HT1080 (cell line): ENCODE measurements around the gene STUM. TPM values are rescaled to one million over a fixed set of nuclear protein-coding genes. Genes with fewer than 3 reads are reported as not detected.

Experiments
- DNase-seq: peaks from one replicate; pipeline ENCODE4 v3.0.0-alpha.2; 2015; ENCODE audit warnings: low read depth
- total RNA-seq: library from RNA; depleted of rRNA; stranded (reverse); fragments of >200 nt; shearing (Covaris generic); gene quantifications from 2 replicates; pipeline ENCODE4 v1.2.3, GENCODE V29; 2014

STUM gene
- total RNA-seq, 1 experiment from 2014 or later = not detected

- no peak for DNase-seq
Observed at GRCh38 chr1:226560243-226560642, 11.7 kb downstream of the STUM start.

- no peak for DNase-seq
Observed at GRCh38 chr1:226562989-226563388, 14.4 kb downstream of the STUM start.

GRCh38 chr1:226563666-226564065 lies 15.1 kb downstream of the STUM start:
- no peak for DNase-seq

GRCh38 chr1:226565476-226565875 lies 16.9 kb downstream of the STUM start:
- no peak for DNase-seq

GRCh38 chr1:226566234-226566633 lies 17.7 kb downstream of the STUM start:
- DNase-seq = no peak

GRCh38 chr1:226566760-226567159 lies 18.2 kb downstream of the STUM start:
- DNase-seq = no peak

GRCh38 chr1:226568077-226568831 lies 19.7 kb downstream of the STUM start:
- DNase-seq = no peak

GRCh38 chr1:226568975-226569741 lies 20.6 kb downstream of the STUM start:
- DNase-seq = no peak

GRCh38 chr1:226569879-226570547 lies 21.4 kb downstream of the STUM start:
- peak; percentile 21 for DNase-seq

GRCh38 chr1:226571893-226572292 lies 23.3 kb downstream of the STUM start:
- DNase-seq = no peak

GRCh38 chr1:226572325-226572726 lies 23.8 kb downstream of the STUM start:
- DNase-seq = no peak

- DNase-seq = no peak
Observed at GRCh38 chr1:226574044-226574443, 25.5 kb downstream of the STUM start.

- no peak for DNase-seq
Observed at GRCh38 chr1:226574591-226575435, 26.2 kb downstream of the STUM start.

- no peak for DNase-seq
Observed at GRCh38 chr1:226575436-226575720, 26.8 kb downstream of the STUM start.

- no peak for DNase-seq
Observed at GRCh38 chr1:226575739-226576378, 27.3 kb downstream of the STUM start.

GRCh38 chr1:226576601-226577000 lies 28.0 kb downstream of the STUM start:
- no peak for DNase-seq

- DNase-seq = no peak
Observed at GRCh38 chr1:226577401-226578180, 29.0 kb downstream of the STUM start.

GRCh38 chr1:226578946-226579578 lies 30.5 kb downstream of the STUM start:
- no peak for DNase-seq

- DNase-seq = no peak
Observed at GRCh38 chr1:226579781-226580323, 31.3 kb downstream of the STUM start.
